ENCODE measurements around the gene ZDHHC13. TPM values are rescaled to one million over a fixed set of nuclear protein-coding genes. Genes with fewer than 3 reads are reported as not detected.

ZDHHC13 gene
- total RNA-seq, 1 donor from 2014 or later = 10.6 TPM

DNA sequence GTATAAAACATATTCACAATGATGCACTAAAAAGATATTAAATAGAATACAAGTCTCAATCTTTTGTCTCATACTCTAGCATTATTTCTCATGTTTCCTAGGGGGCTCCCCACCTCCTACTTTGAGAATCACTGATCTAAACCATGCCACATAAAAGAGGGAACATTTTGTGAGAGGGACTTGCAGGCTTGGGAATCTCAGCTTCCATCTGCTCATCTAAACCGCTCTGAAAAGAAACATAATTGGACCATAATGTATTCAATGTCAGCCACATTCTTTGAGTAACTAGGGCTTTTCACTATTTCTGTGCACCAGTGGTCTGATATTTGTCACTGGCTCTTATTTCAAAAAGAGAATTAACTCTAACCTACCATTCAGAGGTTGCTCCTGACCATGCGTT is 91.2 kb downstream of the ZDHHC13 start:
- ATAC-seq = no peak
- DNase-seq = no peak
- intact Hi-C loops (cut with DNase I) = no loop called here

DNA sequence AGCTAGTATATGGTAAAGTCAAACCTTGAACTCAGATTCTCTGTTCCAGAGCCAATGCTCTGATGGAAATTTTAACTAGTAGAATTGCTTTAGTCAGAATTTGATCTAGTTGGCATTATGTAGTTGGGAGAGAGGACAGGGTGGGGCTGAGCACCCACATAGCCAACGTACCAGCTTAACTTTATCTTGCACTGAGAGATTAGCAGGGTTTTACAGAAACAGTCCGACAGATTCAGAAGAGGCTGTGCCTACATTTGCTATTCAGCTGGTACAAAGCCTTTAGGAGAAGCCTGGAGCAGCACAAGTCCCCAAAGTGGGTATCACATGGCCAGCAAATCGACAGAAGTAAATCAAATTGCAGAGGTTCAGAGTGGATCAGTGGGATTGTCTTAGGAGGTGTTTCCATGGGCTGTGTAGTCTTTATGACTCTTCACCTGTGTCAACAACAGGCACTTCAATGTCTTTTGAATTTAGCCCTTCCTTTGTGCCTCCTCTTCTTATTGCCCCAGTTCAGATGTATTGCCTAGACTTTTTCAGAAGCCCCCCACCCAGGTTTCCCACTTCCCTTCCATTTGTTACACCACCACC is 92.1 kb downstream of the ZDHHC13 start:
- no peaks in the 10 kb centered on the region for H3K27me3 ChIP-seq (ENCODE audit: low read depth)
- no peaks in the 10 kb centered on the region for H3K4me1 ChIP-seq
- no peaks in the 10 kb centered on the region for H3K9me3 ChIP-seq
- H3K36me3 ChIP-seq = no peaks in the 10 kb centered on the region
- TF ChIP-seq, protein P1, sequence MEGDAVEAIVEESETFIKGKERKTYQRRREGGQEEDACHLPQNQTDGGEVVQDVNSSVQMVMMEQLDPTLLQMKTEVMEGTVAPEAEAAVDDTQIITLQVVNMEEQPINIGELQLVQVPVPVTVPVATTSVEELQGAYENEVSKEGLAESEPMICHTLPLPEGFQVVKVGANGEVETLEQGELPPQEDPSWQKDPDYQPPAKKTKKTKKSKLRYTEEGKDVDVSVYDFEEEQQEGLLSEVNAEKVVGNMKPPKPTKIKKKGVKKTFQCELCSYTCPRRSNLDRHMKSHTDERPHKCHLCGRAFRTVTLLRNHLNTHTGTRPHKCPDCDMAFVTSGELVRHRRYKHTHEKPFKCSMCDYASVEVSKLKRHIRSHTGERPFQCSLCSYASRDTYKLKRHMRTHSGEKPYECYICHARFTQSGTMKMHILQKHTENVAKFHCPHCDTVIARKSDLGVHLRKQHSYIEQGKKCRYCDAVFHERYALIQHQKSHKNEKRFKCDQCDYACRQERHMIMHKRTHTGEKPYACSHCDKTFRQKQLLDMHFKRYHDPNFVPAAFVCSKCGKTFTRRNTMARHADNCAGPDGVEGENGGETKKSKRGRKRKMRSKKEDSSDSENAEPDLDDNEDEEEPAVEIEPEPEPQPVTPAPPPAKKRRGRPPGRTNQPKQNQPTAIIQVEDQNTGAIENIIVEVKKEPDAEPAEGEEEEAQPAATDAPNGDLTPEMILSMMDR (IDR thresholded peaks at IDR 0.05) = no peak
- no peak for ATAC-seq
- no peak for DNase-seq
- H3K4me3 ChIP-seq = no peak overlapping the region
- intact Hi-C loops (cut with DNase I) = no loop called here
- H3K27ac ChIP-seq = no peak overlapping the region

More for the DNA sequence above, 91.2 kb downstream of the ZDHHC13 start:
- no peak overlapping the region for H3K4me3 ChIP-seq
- no peaks in the 10 kb centered on the region for H3K36me3 ChIP-seq
- TF ChIP-seq, protein P1 (IDR thresholded peaks at IDR 0.05) = no peak
- H3K27me3 ChIP-seq (ENCODE audit: low read depth) = no peaks in the 10 kb centered on the region
- no peaks in the 10 kb centered on the region for H3K4me1 ChIP-seq
- no peaks in the 10 kb centered on the region for H3K9me3 ChIP-seq
- H3K27ac ChIP-seq = no peak overlapping the region

DNA sequence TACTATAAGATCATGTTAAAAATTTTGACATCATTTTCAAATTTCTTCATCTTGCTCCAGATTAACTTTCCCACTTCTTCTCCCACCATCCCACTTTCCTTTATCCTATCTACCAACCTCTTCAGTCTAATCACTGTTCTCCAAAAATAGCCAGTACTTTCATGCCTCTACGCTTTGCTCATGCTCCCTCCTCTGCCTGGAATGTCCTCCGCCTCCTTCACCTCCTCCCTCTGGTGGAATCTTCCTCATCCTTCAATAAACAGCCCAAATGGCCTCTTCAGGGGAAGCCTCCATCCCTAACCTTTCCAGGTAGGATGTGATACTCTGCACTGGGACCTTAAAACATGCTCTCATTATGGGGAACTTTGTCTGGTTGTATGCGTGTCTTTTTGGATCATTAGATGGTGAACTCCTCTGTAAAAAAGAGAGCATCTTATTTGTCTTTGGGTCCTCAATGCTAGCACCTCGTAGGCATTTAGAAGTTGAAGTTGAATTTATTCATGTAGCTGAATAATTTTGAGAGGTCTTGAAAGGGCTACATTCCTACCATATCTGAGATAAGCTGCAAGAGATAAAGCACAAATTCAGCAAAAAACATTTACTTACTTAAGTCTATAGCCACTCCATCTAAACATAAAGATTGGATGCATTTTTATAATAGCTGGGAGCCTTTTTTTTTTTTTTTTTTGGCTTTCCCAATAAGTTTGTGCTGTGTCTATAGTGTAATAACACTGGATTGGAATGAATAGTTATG is 92.8 kb downstream of the ZDHHC13 start:
- intact Hi-C loops (cut with DNase I) = no loop called here
- TF ChIP-seq, protein P1 (IDR thresholded peaks at IDR 0.05) = no peak
- Histone ChIP-seq H3K4me3 (no peak overlapping the region), H3K4me1 (no peaks in the 10 kb centered on the region), H3K27ac (no peak overlapping the region), H3K9me3 (no peaks in the 10 kb centered on the region), H3K27me3 (ENCODE audit: low read depth) (no peaks in the 10 kb centered on the region), H3K36me3 (no peaks in the 10 kb centered on the region)
- DNase-seq (no peak), ATAC-seq (no peak)

DNA sequence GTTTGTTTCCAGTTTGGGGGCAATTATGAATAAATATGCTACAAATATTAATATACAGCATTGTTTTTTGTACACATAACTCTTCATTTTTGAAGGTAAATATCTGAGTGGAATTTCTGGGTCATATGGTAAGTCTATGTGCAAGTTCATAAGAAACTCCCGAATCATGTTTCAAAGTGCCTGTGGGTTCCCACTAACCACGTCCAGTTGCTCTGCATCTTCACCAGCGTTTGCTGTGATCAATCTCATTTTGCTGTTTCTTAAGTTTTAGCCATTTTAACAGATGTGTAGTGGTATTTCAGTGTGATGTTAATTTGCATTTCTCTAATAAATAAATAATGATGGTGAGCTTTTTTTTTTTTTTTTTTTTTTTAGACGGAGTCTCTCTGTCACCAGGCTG is 99.1 kb downstream of the ZDHHC13 start:
- ATAC-seq (no peak), DNase-seq (no peak)
- Histone ChIP-seq H3K4me1 (no peaks in the 10 kb centered on the region), H3K27ac (no peak overlapping the region), H3K9me3 (no peaks in the 10 kb centered on the region), H3K36me3 (no peaks in the 10 kb centered on the region), H3K27me3 (ENCODE audit: low read depth) (peaks cover 6% of the 10 kb centered on the region), H3K4me3 (no peak overlapping the region)
- TF ChIP-seq, protein P1 (IDR thresholded peaks at IDR 0.05) = no peak
- intact Hi-C loops (cut with DNase I) = no loop called here

DNA sequence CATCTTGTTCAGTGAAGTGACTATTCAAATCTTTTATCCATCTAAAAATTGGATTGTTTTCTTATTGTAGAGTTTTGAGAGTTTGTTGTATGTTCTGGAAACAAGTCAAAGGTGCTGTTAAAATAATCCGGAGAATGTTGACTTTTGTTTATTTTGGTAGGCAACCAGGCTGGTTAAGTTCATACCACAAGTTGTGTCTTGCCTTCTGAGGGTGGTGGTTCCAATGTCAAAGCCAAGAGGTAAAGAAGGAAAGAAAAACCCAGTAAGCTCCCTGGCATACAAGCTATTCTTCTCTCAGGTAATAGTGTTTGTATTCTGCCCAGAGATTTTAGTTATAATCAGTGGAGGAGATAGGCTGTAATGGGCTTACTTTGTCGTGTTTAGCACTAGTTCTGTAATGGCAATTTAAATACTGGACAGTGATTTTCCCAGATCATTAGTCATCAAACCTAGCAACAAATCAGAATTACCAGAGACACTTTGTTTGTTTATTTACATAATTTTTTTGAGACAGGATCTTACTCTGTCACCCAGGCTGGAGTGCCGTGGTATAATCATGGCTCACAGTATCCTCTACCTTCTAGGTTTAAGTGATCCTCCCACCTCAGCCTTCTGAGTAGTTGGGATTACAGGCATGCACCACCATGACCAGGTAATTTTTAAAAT is 99.9 kb downstream of the ZDHHC13 start:
- H3K4me1 ChIP-seq = peaks cover 6% of the 10 kb centered on the region
- ATAC-seq (no peak), DNase-seq (no peak)
- H3K27me3 ChIP-seq (ENCODE audit: low read depth) = peaks cover 6% of the 10 kb centered on the region
- H3K9me3 ChIP-seq = no peaks in the 10 kb centered on the region
- H3K27ac ChIP-seq = no peak overlapping the region
- intact Hi-C loops (cut with DNase I) = no loop called here
- H3K36me3 ChIP-seq = no peaks in the 10 kb centered on the region
- TF ChIP-seq, protein P1 (IDR thresholded peaks at IDR 0.05) = no peak
- H3K4me3 ChIP-seq = no peak overlapping the region

Data from lower lobe of right lung (tissue), 2 donors.